NK-92 treated with Interleukin-12 subunit alpha and Interleukin-12 subunit beta, amount 100 ng/mL, for 24 hours (cell line): ENCODE results near the gene IRX1.

Experiments
- DNase-seq: peaks from one replicate; lab custom pipeline; 2025; lab: John Stamatoyannopoulos, UW

Gene IRX1

DNA sequence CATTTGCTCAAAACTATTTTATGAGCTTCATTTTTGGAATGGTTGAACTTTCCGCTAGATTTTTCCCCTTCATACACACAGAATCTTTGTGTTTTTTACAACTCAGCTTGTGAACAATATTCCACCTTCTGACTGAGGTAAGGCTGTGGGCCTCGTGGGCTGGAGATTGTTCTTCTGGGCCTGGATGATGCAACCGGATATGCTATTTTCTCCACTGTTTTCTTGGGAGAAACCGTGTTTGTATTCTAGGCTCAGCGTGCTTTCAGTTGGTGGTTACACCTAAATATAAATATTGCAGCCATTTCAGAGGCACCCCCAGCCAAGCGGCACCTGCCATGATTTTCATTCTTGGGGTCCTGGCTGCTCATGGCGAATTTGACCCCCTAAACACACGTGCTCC lies 55.2 kb downstream of the IRX1 start:
- DNase-seq: no peak
